ENCODE results near the gene EBF3.

EBF3 gene

DNA sequence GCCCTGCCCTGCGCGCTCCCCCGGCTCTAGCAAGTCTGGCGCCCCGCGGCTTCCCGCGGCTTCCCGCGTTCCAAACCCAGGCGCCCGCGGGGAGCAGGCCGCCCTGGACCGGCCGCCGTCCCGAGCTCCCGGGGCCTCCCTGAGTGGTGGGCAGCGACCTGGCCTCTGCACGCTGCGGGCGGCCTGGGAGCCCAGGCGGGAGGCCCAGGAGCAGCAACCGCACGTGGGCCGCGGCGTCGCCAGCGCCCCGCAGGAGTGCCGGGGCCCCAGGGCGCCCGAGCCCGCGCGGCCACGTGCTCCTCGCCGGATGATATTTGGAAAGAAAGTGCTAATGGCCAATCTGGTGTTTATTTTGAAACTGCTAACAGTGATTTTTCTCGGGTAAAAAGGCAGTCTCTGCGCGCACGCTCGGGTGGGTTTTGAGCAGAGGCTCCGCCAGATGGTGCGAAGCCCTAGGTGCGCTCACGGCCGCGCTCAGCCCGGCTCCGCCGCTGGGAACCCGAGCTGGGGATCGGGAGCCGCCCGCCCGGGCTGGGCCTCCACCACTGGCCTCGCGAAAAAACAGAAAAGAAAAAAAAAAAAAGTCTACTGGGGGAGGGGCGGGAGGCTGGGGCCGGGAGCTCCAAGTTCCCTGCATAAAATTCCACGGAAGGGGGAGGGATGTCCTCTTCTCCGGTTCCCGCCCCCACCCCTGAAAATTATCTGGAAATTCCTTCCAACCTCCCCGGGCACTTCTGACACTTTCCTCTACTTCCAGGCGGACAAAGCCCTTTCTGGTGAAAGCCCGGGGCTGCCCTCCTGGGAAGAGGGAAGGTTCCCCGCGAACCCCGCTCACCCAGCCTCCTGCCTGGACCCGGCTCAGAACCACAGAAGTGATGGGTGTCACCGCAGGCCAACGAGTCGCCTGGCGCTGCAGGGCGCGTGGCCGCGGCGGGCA, 4.3 kb downstream of the EBF3 start:
- DNase-seq (ENCODE audit: low read depth in 3 of 3) = no peak

DNA sequence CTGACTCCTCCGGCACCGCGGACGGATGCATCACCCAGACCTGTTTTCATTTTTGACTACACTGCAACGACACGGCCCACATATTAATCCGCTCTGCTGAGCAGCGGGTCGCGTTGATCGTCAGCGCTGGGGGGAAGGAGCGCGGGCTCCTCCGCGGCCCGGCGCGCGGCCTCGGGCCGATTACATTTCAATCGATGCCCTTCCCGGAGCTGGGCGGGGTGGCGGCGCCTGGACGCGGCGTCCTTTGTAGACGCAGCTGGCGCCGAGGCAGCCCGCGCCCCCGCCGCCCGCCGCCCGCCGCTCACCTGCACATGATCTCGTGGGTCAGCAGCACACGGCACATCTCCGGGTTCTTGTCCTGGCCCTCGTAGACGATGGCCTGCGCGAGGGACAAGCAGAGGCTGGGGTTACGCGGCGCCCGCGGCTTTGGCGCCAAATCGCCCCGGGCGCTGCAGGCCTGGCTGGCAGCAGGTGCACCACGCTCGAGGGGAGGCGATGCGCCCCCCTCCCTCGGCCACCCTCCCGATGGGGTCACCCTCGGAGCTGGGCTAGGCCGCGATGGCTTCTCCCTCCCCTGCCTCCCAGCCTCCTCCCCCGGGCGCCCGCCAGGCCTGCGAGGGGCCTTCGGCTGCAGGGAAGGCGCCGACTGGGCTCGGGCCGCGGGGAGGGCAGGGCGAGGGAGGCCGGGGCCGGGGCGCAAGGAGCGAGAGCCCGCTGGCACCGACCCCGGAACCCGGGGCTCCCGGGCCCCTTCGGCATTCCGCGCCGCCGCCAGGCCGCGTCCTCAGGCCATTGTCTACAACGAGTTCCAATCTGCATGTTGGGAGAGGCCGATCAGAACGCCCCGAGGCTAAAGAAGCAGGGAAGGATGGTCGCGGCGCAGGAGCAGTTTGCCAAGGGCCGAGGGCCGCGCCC, 5.2 kb downstream of the EBF3 start:
- no peak for DNase-seq (ENCODE audit: low read depth in 3 of 3)

DNA sequence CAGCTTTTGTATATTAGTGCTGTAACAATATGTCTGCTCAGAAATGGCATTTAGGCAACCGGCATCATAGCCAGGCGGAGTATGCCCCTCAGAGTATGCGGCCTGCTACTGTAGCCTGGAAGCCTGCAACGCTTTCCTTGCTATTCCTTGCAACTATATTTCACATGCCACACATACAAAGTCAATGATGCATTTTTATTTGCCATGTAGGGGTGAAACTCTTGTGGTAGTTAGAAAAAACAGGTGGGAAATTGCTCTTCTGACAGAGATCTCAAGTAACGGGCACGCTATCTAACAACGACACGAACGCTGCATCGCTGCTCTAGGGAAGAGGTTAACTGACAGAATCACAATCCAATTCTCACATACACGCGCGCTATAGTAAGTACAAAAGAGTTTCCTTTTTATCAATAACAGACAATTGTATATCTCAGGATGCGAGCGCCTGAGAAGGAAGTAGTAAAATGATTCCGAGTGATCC, 5.9 kb downstream of the EBF3 start:
- DNase-seq (ENCODE audit: low read depth in 3 of 3) = no peak

DNA sequence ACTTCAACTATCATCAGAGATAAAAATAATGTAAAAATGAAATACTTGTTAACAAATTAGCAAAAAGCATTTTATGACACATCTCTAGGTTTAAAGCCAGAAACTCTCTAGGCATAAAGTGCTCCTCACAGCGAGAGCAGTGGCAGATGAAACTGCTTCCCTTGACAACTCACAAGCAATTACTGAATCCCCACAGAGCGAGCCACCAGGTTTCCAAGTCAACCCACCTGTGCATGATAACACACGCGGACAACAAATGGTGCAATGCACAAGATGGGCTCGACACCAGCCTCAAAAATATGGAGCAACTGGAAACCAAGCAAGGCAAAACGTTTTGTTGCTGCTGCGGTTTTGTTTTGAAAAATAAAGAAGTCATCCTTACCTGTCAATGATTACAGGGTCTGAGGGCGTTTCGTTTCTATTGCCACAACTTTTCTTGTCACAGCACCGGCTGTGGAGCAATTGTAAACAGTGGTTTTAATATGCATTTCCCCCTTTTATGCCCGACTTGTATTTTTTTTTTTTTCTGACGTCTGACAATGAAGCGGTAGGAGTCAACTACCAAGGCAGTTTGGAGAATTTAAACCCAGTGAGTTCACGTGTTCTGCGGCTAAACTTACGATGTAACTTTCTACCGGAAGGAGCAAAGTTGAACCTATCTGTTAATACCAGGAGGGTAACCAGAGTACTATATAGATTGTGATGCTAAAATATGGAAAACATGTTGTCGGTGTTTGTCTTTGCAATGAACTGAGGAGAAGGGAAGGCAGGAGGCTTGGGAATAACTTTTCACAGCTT, 7.0 kb downstream of the EBF3 start:
- no peak for DNase-seq (ENCODE audit: low read depth in 3 of 3)

DNA sequence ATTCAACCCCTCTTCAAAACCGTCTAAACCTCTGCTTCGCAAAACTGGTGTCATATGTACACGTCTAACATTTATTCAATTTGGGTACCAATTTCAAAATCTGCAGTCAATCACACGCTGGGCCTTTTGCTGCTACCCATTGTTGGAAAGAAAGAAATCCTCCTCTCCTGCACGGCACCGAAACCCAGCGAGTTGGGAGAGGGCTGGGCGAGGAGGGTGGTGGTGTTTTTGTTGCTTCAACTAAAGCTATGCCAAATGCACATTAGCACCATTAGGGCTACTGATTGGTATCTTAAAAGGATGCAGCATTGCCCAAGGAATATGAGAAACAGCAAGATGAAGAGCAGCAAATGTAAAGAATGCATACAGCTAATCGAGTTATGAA, 7.8 kb downstream of the EBF3 start:
- DNase-seq (ENCODE audit: low read depth in 3 of 3) = no peak

DNA sequence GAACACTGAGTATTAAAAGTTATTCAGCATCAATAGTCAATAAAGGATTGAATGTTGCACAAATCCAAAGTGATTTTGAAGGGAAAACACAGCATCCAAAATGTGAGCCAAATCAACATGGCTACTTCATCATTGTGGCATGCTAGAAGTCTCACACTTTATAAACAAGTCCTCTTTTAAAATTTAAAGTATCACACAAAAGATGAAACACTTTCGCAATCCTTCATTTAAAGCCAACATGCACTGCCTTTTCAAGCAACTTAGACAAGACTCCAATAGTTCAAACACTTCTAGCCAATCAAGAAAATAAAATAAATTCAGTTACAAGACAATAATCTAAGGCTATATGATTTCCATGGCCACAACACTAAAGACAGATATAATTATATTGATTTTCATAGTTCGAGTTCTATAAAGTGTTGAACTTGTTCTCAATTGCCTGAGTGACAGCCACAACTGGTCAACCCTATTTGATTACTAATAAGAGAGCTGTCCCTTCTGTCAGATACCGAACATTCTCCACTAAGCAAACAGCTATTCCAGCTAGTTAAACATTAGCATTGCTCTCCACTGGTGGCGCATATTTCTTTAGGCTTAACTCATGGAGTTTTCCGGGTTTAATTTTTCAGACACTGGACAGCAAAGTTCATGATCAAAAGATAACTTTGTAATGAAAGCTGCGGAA, 8.3 kb downstream of the EBF3 start:
- DNase-seq (ENCODE audit: low read depth in 3 of 3) = no peak

DNA sequence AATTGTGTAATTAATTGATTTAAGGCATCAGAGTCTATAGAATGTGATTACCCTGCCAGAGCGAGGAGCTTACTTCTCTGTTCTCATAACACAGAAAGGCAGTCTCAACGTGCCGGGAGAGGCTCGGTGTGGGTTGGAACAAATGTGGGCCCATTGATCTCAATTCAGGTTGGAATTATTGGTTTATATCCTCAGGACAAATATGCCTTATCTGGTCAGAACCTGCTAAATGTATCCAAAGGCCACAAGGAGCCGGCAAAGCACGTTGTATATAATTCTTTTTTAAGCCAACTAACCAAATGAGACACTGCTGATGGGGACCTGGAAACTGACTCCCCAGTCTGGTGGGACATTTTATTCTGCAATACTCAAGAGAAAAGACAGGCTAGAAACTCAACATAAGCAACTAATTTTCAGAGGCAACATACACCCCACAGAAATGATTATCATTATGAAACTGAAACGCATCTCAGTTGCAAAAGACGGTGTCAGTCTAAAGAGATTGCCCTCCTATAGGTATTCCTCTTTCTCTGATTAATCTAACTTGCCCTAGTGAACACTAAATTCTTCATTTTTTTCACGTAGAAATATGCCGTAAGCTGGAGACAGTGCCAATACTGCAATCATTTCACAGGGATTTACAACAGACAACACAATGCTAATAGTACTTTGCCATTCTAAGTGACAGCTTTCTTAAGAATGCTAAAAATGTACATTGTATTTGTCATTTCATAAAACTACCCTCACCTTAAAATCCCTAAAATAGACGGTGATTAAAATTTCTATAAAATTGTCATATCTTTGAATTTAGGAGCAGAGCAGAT, 9.4 kb downstream of the EBF3 start:
- DNase-seq (ENCODE audit: low read depth in 3 of 3) = no peak

DNA sequence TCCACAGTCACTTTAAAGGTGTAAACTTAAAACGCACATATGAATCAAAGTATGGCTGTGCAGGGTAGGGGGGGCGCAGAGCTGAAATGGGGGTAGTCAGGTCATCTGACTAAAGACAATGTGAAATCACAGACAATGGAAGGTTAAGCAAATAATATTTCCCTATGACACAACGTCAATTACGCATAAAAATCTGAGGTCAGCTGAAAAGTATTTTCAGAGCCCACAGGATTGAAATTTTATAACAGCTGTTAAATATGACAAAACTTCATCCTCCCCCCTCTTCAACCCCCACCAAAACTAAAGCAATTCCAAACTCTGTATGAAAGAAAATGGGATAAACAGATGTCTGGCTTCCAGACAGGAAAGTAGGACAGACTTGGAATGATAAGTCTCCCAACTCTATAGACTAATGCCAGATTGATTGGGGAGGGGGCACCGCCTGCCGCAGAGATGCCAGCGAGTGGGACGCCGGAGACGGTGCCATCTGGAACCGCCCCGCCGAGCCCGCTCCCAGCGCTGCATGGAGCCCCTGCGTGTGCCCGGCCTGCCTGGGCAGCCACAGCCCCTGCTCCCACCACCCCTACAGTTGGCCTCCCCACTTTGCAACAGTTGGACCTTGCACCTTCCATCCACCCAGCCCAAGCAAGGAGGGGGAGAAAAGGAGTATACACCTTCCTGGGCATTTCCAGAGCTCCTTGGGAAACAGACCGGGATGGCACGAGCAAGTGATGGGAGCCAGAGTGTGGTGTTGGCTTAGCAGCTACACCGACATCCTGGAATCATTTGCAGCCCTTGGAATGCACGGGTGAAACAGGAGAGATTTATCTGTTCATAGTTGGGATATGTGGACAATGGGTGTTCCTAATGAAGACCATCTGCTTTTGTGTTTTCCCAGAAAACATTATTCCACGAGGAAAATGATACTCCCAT, 10.7 kb downstream of the EBF3 start:
- no peak for DNase-seq (ENCODE audit: low read depth in 3 of 3)

DNA sequence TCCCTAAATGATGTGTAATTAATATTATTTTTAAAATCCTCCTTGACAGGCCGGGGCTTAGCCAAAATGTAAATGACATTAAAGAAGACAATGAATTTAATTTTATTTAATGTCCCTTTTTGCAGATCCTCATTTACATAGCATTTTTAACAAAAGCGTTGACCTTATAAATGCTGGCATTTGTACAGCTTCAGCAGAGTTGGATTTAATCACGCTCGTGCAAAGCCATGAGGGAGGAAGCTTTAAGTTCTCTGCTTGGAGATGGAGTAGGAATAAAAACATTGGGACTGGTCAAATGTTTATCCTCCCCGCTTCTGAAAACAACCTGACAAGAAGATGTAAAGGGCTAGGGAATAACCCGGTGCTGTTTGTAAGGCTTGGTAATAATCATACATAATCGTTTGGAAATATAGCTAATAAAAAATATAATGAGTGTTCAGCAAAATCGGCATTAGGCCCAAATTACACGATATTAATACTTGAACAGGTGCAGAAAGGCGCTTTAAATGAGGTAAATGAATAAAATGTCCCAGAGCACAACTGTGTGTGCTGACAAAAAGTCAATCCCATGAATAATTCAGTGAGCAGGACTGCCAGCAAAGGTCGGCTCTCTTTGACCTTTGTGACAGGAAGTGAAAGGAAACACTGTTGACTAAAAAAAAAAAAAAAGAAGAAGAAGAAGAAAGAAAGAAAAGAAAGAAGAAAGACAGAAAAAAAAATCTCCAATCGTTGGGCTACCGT, 11.5 kb downstream of the EBF3 start:
- DNase-seq (ENCODE audit: low read depth in 3 of 3) = no peak

DNA sequence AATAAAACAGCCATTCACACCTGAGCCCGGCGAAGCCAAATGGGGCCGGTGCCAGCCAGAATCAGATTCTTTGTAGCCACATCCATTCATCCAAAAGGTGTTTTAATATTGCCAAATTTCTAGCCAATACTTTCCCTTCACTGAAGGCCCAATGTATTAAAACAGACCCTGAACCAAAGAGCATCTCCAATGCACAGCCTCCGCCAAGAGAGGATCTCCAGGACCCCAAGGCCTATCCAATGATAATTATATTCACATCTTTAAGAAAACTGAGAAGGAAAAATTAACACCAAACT, 12.2 kb downstream of the EBF3 start:
- DNase-seq (ENCODE audit: low read depth in 3 of 3) = no peak

DNA sequence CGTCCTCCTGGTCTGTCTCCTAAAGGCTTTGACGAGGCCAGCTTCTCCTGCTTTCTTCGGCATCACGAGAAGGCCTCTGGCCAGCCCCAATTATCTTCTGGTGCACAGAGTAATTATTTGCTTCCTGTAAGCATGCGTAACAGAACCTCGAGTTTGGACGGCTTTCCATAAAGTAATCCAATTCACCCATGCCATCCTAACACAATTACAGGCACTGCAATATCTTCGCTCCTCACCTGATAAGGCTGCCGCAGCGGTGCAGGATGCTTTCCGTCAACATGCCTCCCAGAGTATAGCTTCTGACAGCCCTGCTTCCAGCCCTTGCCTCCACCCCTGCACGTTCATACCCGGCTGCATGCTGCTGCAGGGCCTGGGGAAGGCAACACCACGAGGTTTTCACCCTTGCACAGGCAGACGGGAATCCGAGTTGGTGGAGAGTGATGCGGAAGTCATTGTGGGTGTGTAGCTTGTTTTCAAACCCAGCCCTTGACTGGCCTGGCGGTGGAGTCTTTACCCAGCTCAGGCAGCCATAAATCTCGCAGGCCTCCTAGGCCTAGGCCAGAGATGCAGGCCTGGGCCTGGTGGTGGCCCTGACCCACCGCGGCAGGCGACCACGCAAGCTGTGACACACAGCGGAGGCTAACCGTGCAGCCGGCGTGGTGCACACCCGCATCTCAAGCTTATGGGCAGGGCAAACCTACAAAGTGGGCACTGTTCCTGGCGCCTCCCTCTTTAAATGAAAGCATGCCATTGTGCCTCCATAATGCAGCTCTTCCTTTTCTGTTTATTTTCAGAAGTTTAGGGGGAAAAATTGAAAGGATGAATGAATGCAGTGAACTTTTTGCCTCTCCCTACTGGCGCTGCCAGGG, 12.7 kb downstream of the EBF3 start:
- no peak for DNase-seq (ENCODE audit: low read depth in 3 of 3)

DNA sequence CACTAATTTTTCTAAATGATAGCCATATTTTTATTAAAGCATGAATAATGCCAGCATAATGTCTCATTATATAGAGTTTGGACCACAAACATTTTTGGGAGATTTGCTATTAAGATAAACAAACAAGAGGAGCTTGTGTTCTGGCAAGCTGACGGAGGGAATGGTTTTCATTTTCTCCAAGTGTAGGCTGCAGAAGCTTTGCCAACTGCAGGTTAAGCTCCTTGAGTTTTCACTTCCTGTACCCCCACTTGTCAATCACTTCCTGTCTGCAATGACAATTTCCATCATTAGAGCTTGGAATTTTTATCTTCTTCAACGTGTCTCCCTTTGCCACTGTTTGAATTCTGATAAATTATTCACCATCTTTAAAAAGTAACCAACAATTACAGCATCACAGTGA, 13.4 kb downstream of the EBF3 start:
- no peak for DNase-seq (ENCODE audit: low read depth in 3 of 3)

DNA sequence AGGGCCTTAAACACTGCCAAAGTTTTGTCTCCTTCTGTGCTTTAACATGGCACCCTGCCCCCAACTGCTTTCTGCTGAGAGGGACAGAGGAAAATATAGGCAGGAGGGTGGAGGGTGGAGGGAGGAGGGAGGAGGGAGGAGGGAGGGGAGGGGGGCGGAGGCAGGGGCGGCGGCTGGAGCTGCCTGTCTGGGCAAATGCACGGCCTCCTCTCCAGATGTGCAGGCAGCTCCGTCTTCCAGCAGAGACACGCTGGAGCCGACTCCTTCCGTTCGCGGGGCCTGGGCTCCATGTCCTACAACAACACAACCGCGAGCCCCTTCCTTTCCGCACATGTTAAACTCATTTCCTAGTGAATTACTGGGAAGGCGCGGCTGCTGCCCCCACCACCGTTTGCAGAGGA, 14.2 kb downstream of the EBF3 start:
- DNase-seq (ENCODE audit: low read depth in 3 of 3) = no peak

DNA sequence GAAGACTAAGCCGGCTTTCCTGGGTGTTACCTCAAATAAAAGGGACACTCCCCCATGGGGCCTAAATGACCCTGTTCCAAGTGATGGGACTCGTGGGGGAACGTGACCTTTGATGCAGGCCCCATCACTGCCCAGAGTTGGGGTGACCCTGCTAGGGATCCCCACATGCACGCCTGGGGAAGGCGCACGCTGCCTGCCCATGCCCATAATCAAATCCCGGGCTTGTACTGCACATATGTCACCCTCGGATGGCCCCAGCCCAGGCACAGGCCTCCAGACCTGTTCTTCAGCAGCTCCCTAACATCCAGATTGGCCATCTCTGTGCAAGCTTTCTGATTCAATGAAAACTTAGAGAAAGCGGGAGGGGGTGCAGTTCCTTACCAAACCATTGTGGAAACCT, 14.7 kb downstream of the EBF3 start:
- no peak for DNase-seq (ENCODE audit: low read depth in 3 of 3)

DNA sequence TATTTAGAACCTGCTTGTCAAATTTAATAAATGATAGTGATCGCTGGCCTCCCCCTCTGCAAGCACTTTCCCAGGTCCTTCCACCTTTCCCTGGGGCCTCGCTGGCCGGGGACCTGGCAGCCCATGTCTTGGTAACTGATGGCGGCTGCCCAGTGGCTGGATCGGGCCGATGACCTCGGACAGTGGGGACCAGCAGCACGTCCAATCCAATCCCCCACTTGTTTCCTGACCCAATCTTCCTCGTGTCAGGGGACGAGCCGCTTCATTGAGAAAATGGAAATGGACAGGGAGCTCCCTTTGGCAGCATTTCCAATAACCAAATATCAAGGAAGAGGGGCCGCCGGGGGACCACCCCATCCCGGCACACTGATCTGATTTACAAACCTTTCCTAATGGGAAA, 17.2 kb downstream of the EBF3 start:
- no peak for DNase-seq (ENCODE audit: low read depth in 3 of 3)

DNA sequence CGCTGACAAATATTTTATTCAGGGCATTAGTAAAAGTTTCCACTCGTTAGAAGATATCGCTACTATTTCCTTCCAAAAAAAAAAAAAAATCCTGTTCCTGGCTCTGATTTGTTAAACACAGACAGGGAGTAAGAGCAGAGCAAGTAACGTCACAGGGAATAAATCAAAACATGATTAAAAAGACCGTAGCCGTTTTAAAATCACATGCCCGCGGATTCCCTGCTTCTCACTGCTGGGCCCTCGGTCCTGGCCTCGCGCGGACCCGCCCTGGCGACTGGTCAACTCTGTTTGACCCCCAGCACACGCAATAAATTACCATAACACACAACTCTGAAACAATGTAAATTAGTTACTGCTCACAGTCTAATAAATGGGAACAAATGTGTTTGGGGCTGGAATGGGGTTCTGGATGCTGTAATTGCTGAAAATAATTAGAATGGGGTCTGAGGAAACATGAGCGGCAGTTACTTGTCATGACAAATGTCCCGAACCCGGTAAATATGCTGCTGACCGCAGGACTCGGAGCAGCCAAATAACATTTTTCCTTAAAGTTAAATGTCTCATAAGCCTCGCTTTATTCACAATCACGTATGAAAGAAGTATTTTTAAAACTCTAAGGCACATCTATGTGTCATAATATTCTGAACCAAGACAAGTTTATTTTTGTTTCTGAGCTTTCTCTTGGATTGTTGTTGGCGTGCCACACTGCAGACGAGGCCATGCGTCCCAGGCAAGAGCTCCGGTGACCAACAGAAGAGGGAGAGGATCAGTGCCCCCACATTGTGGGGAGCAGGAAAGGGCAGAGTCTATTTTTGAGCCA, 17.9 kb downstream of the EBF3 start:
- no peak for DNase-seq (ENCODE audit: low read depth in 3 of 3)

DNA sequence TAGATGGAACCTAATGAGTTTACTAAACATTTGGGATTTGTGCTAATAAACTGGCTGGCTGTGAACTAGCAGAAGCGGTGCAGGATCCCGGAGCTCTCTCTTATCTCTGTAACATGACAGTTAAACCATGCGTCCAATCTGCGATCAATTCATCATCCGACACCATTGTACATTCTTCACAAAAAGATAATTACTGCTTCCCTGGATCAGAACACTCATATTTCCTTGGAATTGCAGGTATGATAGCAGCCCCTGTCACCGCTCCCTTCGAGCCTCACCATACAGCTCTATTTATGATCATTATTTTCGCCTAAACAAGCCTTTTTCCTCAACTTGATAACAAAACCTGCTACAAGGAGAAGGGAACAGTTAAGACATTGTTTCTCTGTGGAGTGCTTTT, 18.5 kb downstream of the EBF3 start:
- DNase-seq (ENCODE audit: low read depth in 3 of 3) = no peak
